GM21737 (cell line): ENCODE results near the gene COA6.
"Not testable (repeated sequence)": the region's sequence is repeated elsewhere in the genome, so short reads cannot be mapped to it uniquely, and the experiment has no call there.

ENCODE experiments used
- ATAC-seq: cut with Tn5 transposase; IDR thresholded peaks from one replicate; pipeline ENCODE4 v1.9.1; 2021; ENCODE audit warnings: mild to moderate bottlenecking, moderate library complexity; ENCODE audit not compliant: unreplicated experiment

Gene COA6

GRCh38 chr1:234369033-234369430, 4.2 kb upstream of the COA6 start:
- ATAC-seq, result no peak

- ATAC-seq, result no peak
Observed at GRCh38 chr1:234369784-234370183, 3.5 kb upstream of the COA6 start.

- ATAC-seq, result no peak
Observed at GRCh38 chr1:234371414-234371813, 1.8 kb upstream of the COA6 start.

GRCh38 chr1:234372011-234372757, 1.1 kb upstream of the COA6 start:
- no peak for ATAC-seq

GRCh38 chr1:234373959-234374254, 651 bp downstream of the COA6 start:
- no peak for ATAC-seq

- no peak for ATAC-seq
Observed at GRCh38 chr1:234375672-234376071, 2.4 kb downstream of the COA6 start.

GRCh38 chr1:234379591-234380109, 6.4 kb downstream of the COA6 start:
- not testable (repeated sequence) for ATAC-seq

GRCh38 chr1:234381699-234382555, 8.7 kb downstream of the COA6 start:
- ATAC-seq, result no peak

- no peak for ATAC-seq
Observed at GRCh38 chr1:234386122-234386521, 12.9 kb downstream of the COA6 start.

- ATAC-seq, result no peak
Observed at GRCh38 chr1:234388094-234388493, 14.8 kb downstream of the COA6 start.

GRCh38 chr1:234393190-234393589, 19.9 kb downstream of the COA6 start:
- no peak for ATAC-seq

- ATAC-seq, result no peak
Observed at GRCh38 chr1:234395297-234395696, 22.0 kb downstream of the COA6 start.

GRCh38 chr1:234396092-234396491, 22.8 kb downstream of the COA6 start:
- ATAC-seq, result no peak

GRCh38 chr1:234396871-234397270, 23.6 kb downstream of the COA6 start:
- no peak for ATAC-seq

- ATAC-seq, result no peak
Observed at GRCh38 chr1:234397732-234398131, 24.5 kb downstream of the COA6 start.

GRCh38 chr1:234398849-234399381, 25.7 kb downstream of the COA6 start:
- peak; percentile 44 for ATAC-seq

- not testable (repeated sequence) for ATAC-seq
Observed at GRCh38 chr1:234399515-234399914, 26.3 kb downstream of the COA6 start.

- ATAC-seq, result peak; percentile 61
Observed at GRCh38 chr1:234400773-234401172, 27.5 kb downstream of the COA6 start.

- ATAC-seq, result no peak
Observed at GRCh38 chr1:234401658-234402057, 28.4 kb downstream of the COA6 start.

- ATAC-seq, result no peak
Observed at GRCh38 chr1:234402939-234403338, 29.7 kb downstream of the COA6 start.

GRCh38 chr1:234405676-234406075, 32.4 kb downstream of the COA6 start:
- ATAC-seq, result no peak

- ATAC-seq, result no peak
Observed at GRCh38 chr1:234406871-234407270, 33.6 kb downstream of the COA6 start.
